OCI-LY7 (cell line): ENCODE measurements around the gene TNFAIP8L1. TPM values are rescaled to one million over a fixed set of nuclear protein-coding genes. Genes with fewer than 3 reads are reported as not detected.

Experiments used
- BruUV-seq: library from RNA; stranded (reverse); fragments of 400-500 nt; replicated peaks from 2 replicates; lab custom pipeline; 2021; lab: Mats Ljungman, UMichigan
- CTCF ChIA-PET: fragments of 300-600 bp; sonication (Branson Sonifier 250); formaldehyde crosslinking; loops from one replicate; lab custom pipeline; 2022; ENCODE audit warnings: antibody characterized with exemption; ENCODE audit not compliant: unreplicated experiment; lab: Charles Lee
- POLR2A ChIA-PET: fragments of 300-600 bp; sonication (Branson Sonifier 250); formaldehyde crosslinking; loops from one replicate; lab custom pipeline; 2022; ENCODE audit warnings: antibody characterized with exemption; lab: Charles Lee
- DNase-seq: peaks from one replicate; pipeline ENCODE4 v3.0.0-alpha.2; 2015; ENCODE audit warnings: low spot score
- H2AFZ ChIP-seq: fragments of 200-600 bp; sonication (generic), shearing (Covaris generic); 2 replicates; pipeline ENCODE4 v1.6.1; 2014; ENCODE audit warnings: mild to moderate bottlenecking, antibody characterized with exemption, low read length, moderate library complexity
- H3K27ac ChIP-seq: fragments of 200-600 bp; sonication (generic); 2 replicates; pipeline ENCODE4 v1.5.1; 2014; ENCODE audit warnings: mixed run types, low read depth, mild to moderate bottlenecking, moderate library complexity, low read length, inconsistent platforms; ENCODE audit not compliant: poor library complexity, severe bottlenecking
- H3K36me3 ChIP-seq: fragments of 200-600 bp; sonication (generic); 2 replicates; pipeline ENCODE4 v1.6.1; 2014; ENCODE audit warnings: mild to moderate bottlenecking, antibody characterized with exemption, low read length, moderate library complexity, mixed read lengths; ENCODE audit not compliant: insufficient read depth
- H3K4me1 ChIP-seq: fragments of 200-600 bp; sonication (generic); 2 replicates; pipeline ENCODE4 v1.5.1; 2014; ENCODE audit warnings: mild to moderate bottlenecking, low read length; ENCODE audit not compliant: insufficient read depth, poor library complexity, severe bottlenecking
- H3K4me2 ChIP-seq: fragments of 200-600 bp; sonication (generic); 2 replicates; pipeline ENCODE4 v1.6.1; 2014; ENCODE audit warnings: mild to moderate bottlenecking, low read length
- H3K4me3 ChIP-seq: fragments of 200-600 bp; sonication (generic); 2 replicates; pipeline ENCODE4 v1.5.1; 2014; ENCODE audit warnings: mild to moderate bottlenecking, low read depth, low read length; ENCODE audit not compliant: poor library complexity, severe bottlenecking
- H3K79me2 ChIP-seq: fragments of 200-600 bp; sonication (generic); 2 replicates; pipeline ENCODE4 v1.6.1; 2016; ENCODE audit warnings: low read depth, mild to moderate bottlenecking, low read length, moderate library complexity, mixed read lengths; ENCODE audit not compliant: insufficient read depth
- H3K9me2 ChIP-seq: fragments of 200-600 bp; sonication (generic); 2 replicates; pipeline ENCODE4 v1.6.1; 2016; ENCODE audit warnings: mild to moderate bottlenecking, low read length, mixed read lengths; ENCODE audit not compliant: insufficient read depth
- H3K9me3 ChIP-seq: fragments of 200-600 bp; sonication (generic); 2 replicates; pipeline ENCODE4 v1.6.1; 2014; ENCODE audit warnings: mild to moderate bottlenecking, mixed run types, low read length, mixed read lengths
- H4K20me1 ChIP-seq: fragments of 200-600 bp; sonication (generic); 2 replicates; pipeline ENCODE4 v1.6.1; 2014; ENCODE audit warnings: mild to moderate bottlenecking, antibody characterized with exemption, low read length, moderate library complexity, mixed read lengths; ENCODE audit not compliant: insufficient read depth
- CTCF ChIP-seq: fragments of 200-600 bp; sonication (generic); conservative IDR thresholded peaks from 2 replicates; pipeline ENCODE4 v1.5.1; 2014; ENCODE audit warnings: mild to moderate bottlenecking, antibody characterized with exemption, low read length, moderate library complexity, mixed read lengths
- EZH2phosphoT487 ChIP-seq: fragments of 200-600 bp; sonication (generic); IDR thresholded peaks from 2 replicates; pipeline ENCODE4 v1.6.1; 2018; ENCODE audit warnings: low read depth, borderline replicate concordance, mild to moderate bottlenecking, mixed run types, antibody characterized with exemption, low read length, moderate library complexity, mixed read lengths
- intact Hi-C: fragments of 100-400 bp; cut with micrococcal nuclease; formaldehyde crosslinking; loops from one replicate; pipeline ENCODE4 v1.10.0; 2022; ENCODE audit not compliant: unreplicated experiment
- total RNA-seq, 2 experiments: library from RNA; depleted of rRNA in 1 of 2; stranded (reverse); fragments of >200 nt in 1 of 2; shearing (Covaris generic) in 1 of 2; gene quantifications; 2 replicates each; pipeline ENCODE4 v1.2.3, GENCODE V29; 2014 to 2022

The TNFAIP8L1 gene
- total RNA-seq, 2 experiments from 2014 or later: 9.0 to 22.7 TPM

- Histone ChIP-seq H3K4me1 (peaks cover 10% of the 10 kb centered on the region), H2AFZ (no peak overlapping the region), H3K9me2 (no peaks in the 10 kb centered on the region), H3K4me2 (no peak overlapping the region), H4K20me1 (no peaks in the 10 kb centered on the region), H3K9me3 (no peaks in the 10 kb centered on the region), H3K79me2 (no peaks in the 10 kb centered on the region), H3K4me3 (no peak overlapping the region), H3K27ac (no peak overlapping the region), H3K36me3 (peaks cover 74% of the 10 kb centered on the region)
- DNase-seq: no peak
- TF ChIP-seq EZH2phosphoT487 (no peak), CTCF (no peak)
- POLR2A ChIA-PET: interaction anchor here (0.6 kb wide), 1 partner anchor 15 kb away, joined by 3 read pairs; no protein-coding TSS in a partner anchor
- BruUV-seq: no TSS peak
- CTCF ChIA-PET: interaction anchor here (0.6 kb wide), 1 partner anchor 20 kb away, joined by 5 read pairs; no protein-coding TSS in a partner anchor
- intact Hi-C loops: no loop called here
Observed at GRCh38 chr19:4656102-4656501, 16.8 kb downstream of the TNFAIP8L1 start.

GRCh38 chr19:4657262-4657661 is 17.9 kb downstream of the TNFAIP8L1 start:
- Histone ChIP-seq H3K9me2 (no peaks in the 10 kb centered on the region), H3K4me1 (peaks cover 10% of the 10 kb centered on the region), H2AFZ (no peak overlapping the region), H3K4me3 (no peak overlapping the region), H3K9me3 (no peaks in the 10 kb centered on the region), H3K4me2 (no peak overlapping the region), H4K20me1 (no peaks in the 10 kb centered on the region), H3K27ac (no peak overlapping the region), H3K79me2 (no peaks in the 10 kb centered on the region), H3K36me3 (peaks cover 80% of the 10 kb centered on the region)
- no peak for DNase-seq
- TF ChIP-seq CTCF (no peak), EZH2phosphoT487 (no peak)
- BruUV-seq: no TSS peak
- ChIA-PET POLR2A (interaction anchor here (0.6 kb wide), 1 partner anchor 52 kb away, joined by 4 read pairs; no protein-coding TSS in a partner anchor), CTCF (no interaction called here)
- intact Hi-C loops: no loop called here

- ChIA-PET POLR2A (interaction anchor here (0.6 kb wide), 1 partner anchor 53 kb away, joined by 4 read pairs; no protein-coding TSS in a partner anchor), CTCF (no interaction called here)
- no peak overlapping the region for H3K4me3 ChIP-seq
- H3K4me1 ChIP-seq: peaks cover 10% of the 10 kb centered on the region
- H3K9me2 ChIP-seq: no peaks in the 10 kb centered on the region
- no peak overlapping the region for H3K27ac ChIP-seq
- no peak for DNase-seq
- no peaks in the 10 kb centered on the region for H3K79me2 ChIP-seq
- TF ChIP-seq CTCF: no peak
- no peak for TF ChIP-seq EZH2phosphoT487
- no TSS peak for BruUV-seq
- H3K9me3 ChIP-seq: no peaks in the 10 kb centered on the region
- H4K20me1 ChIP-seq: no peaks in the 10 kb centered on the region
- no peak overlapping the region for H3K4me2 ChIP-seq
- peaks cover 80% of the 10 kb centered on the region for H3K36me3 ChIP-seq
- no peak overlapping the region for H2AFZ ChIP-seq
- intact Hi-C loops: no loop called here
Observed at GRCh38 chr19:4657835-4658234, 18.5 kb downstream of the TNFAIP8L1 start.
